ENCODE results near the gene GRIN1.

DNA sequence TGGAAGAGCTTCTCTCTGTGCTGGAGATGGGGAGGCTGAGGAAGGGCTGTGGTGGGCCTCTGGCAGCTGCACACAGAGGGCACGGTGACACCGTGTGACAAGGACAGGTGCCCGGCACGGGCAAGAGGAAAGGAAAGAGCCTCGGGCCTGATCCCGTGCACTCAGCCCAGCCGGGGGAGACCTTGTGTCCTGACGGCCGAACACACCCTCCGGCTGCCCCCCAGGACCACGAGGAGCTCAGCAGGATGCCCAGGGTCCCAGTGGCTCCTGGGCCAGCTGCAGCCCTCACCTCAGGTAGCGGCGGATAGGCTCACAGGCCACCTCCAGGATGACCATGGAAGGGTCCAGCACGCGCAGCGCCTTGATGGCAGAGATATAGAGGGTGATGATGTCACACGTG, 43.9 kb downstream of the GRIN1 start:
- TF ChIP-seq EP300 (IDR thresholded peaks at IDR 0.05; ENCODE audit: low read depth) (no peak), POLR2A (IDR thresholded peaks at IDR 0.05) (no peak)
- TF ChIP-seq, protein P1, sequence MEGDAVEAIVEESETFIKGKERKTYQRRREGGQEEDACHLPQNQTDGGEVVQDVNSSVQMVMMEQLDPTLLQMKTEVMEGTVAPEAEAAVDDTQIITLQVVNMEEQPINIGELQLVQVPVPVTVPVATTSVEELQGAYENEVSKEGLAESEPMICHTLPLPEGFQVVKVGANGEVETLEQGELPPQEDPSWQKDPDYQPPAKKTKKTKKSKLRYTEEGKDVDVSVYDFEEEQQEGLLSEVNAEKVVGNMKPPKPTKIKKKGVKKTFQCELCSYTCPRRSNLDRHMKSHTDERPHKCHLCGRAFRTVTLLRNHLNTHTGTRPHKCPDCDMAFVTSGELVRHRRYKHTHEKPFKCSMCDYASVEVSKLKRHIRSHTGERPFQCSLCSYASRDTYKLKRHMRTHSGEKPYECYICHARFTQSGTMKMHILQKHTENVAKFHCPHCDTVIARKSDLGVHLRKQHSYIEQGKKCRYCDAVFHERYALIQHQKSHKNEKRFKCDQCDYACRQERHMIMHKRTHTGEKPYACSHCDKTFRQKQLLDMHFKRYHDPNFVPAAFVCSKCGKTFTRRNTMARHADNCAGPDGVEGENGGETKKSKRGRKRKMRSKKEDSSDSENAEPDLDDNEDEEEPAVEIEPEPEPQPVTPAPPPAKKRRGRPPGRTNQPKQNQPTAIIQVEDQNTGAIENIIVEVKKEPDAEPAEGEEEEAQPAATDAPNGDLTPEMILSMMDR (IDR thresholded peaks at IDR 0.05) = no peak
